Stimulated activated CD4-positive, alpha-beta T cell treated with anti-CD3 and anti-CD28 coated beads, Interleukin-1b, Interleukin-23, amount 100 ng/mL, for 1 hour (primary cell): ENCODE data around the gene XXYLT1.
"Not testable (repeated sequence)": the region's sequence is repeated elsewhere in the genome, so short reads cannot be mapped to it uniquely, and the experiment has no call there.

Experiments used
- DNase-seq, 2 donors: peaks; one replicate each; pipeline ENCODE4 v3.0.0-alpha.2; 2020; ENCODE audit warnings: low read depth in 2 of 2

Gene XXYLT1

DNA sequence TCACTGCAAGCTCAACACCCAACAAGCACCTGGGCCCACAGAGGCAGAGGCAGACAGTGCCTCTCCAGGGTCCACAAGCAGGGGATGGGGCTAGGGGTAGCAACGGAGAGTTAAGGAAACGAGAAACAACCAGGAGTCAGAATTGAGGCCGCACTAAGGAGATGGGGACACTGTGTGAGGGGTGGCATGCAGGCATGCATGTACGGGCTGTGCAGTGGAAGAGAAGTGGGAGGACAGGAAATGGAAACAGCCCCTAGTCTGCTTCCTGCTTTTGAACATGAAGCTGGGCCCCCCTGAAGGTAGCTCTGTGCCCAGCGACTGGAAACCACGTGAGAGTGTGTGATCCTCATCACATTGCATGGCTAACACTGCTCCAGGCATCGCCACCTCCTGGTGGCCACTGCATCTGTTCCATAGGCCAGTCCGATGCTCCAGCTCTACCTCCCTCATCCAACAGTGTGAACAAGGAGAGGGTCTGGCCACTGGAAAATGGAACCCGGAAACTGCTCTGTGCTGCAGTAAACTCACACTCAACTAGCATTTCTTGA is 44.0 kb downstream of the XXYLT1 start:
- DNase-seq = no peak

DNA sequence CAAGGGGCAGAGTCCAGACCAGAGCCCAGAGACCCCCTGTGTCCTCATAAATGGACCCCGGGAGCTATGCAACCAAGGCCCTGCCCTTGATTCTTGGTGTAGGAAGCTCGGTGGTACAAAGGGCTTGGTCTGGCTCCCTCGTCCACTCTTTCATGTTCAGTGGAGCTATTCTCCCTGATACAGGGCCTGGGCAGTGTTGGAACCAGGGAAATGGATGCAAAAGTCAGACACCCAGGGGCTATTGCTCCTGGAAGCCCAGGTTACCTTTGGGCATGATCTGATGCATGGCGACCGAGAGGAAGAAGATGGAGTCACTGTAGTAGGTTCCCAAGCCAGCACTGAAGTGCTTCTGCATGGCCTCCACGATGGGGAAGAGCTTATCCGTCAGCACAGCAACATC is 44.5 kb downstream of the XXYLT1 start:
- no peak for DNase-seq

DNA sequence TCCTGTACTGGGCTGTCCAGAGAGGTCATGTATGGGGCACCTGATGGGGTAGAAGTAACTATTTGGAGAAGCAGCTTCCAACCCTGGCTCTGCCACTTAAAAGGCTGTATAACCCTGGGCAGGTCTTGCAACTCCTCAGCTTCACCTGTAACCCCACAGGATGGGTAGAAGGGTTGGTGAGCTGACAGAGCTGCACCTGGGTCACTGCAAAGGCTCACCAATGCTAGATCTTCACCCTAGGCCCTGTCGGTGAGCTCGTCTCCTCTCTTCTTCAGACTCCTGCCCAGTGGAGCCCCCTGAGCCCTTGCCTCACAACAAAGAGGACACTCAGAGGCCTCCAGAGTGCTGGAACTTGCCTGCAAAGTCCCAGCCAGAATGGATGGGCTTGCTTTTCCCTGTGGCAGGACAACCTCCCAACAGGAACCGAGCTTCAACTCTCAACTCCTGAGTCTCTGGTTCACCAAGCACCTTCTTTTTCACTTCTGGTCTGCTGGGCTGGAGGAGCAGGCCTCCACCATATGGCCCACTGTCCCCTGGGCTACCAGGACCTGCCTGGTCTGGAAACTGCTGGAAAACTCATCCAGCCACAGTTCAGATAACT is 45.9 kb downstream of the XXYLT1 start:
- no peak for DNase-seq

DNA sequence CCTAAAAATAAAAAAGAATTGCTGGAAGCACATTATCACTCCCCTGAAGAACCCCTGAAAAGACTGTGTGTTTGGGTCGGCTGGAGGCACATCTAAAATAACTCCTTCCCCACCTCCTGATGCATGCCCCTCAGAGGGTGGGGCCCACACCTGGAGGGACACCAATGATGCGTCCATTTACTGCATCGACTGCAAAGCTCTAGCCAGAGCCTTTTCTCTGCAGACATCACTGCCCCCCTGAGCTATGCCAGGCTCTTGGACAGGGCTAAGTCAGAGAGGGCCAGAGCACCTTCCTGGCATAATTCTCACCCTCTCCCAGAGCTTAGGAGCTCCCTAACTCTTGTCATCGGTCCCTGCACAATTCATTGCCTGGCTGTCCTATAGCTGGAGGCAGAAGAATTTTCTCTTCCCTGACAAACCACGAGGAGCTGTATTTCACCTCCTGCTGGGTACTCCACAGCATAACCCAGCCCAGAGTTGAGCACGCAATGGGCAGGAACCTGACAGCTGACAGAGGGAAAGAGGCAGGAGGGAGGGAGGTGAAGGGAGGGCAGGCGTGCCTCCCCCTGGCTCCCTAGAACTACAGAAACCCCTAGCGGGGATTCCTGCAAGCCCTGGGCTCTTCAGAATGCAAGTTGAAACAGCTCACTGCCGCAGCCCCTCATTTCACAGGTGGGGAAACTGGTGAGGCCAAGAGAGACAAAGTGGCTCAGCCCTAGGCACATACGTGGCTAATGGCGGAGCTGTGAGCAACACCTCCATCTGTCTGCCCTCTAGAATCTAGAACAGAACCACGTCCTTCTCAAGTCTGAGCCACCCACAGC is 46.6 kb downstream of the XXYLT1 start:
- DNase-seq = no peak

DNA sequence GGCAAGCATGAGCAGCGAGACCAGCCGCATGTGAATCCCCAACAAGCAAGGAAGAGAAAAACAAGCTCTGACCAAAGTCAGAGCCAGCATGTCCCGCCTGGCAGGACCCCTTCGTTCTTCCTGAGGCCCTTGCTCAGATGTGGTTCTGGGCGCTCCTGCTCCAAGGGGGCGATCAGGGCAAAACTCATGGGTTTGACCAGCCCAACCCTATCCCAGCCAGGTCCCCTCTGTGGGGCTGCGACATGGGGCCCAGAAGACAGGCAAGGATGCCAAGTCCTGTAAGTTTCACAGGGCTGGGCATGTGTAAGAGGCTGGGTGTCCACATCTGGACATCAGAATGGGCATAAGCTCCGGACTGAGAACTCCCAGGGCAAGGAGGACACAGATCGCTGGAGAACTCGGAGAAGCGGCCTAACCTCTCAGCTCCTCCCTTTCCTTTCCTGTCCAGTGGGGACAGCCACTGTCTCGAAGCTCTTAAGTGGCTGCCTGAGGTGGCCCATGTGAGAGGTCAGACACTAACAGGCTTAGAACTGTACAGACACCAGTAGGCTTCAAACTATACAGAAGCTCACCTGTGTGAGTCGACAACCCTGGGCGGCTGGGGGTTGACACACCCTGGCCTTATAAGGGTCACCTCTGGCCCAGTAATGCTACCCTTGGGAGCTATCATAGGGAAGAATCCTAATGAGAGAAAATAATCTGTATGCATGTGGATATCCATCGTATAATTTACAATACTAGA is 48.9 kb downstream of the XXYLT1 start:
- no peak for DNase-seq

DNA sequence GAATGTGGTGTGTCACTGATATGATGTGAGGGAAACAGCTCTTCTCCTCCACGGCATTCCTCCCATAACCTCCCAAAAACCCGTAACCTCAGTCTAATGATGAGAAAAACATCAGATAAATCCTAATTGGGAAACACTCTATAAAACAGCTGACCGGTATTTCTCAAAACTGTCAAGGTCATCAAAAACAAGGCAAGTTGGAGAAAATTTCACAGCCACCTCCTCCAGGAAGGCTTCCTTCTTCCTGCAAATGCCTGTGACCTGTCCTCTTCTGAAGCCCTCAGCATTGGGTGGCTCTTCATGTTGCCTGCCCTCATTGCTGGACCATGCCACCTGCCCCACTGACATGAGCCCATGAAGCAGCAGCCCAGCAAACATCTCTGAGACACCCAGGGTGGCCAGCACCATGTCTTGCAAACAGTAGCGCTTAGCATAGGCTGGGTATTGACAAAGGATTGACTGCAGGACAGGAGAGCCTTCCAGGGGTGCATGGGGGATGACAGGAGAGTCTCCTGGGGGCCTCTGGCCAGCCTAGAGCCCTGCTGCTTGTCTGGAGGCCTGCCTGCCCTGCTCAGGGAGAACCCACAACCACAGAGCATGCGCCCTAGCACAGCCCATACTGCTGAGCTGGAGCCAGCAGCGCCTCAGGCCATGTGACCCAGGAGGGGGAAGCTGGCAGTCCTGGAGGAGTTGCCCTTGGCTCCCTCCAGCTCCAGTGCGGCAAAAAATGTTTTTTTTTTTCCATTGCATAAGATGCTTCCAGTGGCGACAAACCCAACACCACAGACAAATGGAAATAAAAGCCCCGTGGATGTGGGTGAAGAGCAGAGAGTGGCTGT is 49.7 kb downstream of the XXYLT1 start:
- no peak for DNase-seq

DNA sequence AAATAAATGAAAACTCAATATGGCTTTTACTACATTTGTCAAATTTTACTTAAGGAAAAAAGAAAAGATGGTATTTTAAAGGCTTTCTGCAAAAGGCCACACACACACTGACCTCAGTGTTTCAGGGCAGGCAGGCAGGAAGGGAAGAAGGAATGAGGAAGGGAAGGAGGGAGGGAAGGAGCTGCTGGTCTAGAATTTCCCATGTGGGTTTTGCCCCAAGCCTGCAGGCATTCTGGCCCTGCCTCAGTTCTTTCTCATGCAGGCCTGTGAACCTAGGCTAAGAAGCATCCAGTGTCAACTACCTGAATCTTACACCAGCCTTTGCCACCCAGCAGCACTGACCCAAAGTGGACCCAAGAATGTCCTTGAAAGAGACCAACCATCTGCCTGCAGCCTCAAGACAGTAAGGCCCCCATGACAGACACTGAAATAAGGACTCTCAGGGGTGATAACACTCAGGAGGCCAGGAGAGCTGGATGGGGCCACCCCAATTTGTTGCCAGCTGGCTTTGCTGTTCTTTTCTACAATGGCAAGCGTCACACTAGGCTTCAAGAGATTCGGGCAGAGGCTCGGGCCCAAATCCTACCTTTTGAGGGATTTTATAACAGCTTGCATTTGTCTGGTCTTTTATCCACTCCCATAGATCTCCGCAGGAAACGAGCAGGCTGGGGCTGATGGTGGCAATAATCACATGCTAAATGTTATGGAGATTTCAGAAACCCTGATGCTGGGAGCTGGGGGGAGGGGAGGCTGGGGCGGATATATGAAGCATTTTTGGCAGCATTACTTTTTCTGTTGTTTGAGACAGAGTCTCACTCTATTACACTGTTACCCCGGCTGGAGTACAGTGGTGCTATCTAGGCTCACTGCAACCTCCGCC is 51.4 kb downstream of the XXYLT1 start:
- DNase-seq = no peak

DNA sequence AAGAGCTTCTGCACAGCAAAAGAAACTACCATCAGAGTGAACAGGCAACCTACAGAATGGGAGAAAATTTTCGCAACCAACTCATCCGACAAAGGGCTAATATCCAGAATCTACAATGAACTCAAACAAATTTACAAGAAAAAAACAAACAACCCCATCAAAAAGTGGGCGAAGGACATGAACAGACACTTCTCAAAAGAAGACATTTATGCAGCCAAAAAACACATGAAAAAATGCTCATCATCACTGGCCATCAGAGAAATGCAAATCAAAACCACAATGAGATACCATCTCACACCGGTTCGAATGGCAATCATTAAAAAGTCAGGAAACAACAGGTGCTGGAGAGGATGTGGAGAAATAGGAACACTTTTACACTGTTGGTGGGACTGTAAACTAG is 52.6 kb downstream of the XXYLT1 start:
- not testable (repeated sequence) for DNase-seq

DNA sequence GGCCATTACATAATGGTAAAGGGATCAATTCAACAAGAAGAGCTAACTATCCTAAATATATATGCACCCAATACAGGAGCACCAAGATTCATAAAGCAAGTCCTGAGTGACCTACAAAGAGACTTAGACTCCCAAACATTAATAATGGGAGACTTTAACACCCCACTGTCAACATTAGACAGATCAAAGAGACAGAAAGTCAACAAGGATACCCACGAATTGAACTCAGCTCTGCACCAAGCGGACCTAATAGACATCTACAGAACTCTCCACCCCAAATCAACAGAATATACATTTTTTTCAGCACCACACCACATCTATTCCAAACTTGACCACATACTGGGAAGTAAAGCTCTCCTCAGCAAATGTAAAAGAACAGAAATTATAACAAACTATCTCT is 55.4 kb downstream of the XXYLT1 start:
- not testable (repeated sequence) for DNase-seq

DNA sequence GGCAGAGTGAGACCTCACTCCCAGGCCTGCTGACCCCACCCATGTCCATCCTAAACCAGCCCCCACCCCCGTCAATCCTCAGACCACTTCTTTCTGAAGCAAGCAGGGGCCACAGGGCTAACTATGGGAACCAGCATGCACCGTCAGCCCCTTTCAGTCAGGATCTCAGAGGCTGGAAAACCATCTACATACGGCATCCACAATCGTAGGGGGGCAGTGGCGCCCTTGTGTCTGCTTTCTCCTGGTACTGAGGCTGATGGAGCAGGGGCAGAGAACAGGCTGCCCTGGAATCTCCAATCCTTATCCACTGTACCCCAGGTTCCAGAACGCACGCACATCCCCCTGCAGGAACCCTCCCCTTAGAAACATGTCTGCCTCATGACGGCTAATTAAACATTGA is 56.6 kb downstream of the XXYLT1 start:
- no peak for DNase-seq

DNA sequence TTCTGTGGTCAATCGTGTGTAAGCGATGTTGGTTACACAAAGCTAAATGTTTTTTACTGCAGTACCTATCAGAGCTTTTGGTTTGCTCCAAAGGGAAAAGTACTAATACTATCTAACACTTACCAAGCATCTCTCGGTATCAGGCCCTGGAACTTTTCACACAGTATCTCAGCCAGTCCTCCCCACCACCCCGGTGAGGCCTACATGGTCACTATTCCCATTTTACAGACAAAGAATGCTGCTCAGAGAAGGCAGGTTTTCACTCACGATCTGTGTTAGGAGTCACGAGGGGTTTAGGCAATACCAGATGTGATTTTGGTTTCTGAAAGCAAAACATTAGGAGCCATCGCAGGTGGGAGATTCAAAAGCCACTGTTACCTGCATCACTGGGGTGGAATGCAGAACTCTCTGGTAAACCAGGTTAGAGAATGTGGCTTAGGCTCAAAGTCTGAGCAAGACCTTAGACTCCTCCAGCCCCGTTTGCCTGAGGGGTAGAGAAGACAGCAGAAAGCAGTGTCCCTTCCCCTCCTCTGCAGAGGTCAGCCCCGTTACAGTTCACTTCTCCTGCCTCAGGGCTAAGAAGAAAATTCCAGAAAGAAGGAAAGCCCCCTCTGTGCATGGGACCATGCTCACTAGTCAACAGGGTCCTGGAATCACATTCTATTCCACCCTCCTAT is 57.2 kb downstream of the XXYLT1 start:
- DNase-seq = no peak

DNA sequence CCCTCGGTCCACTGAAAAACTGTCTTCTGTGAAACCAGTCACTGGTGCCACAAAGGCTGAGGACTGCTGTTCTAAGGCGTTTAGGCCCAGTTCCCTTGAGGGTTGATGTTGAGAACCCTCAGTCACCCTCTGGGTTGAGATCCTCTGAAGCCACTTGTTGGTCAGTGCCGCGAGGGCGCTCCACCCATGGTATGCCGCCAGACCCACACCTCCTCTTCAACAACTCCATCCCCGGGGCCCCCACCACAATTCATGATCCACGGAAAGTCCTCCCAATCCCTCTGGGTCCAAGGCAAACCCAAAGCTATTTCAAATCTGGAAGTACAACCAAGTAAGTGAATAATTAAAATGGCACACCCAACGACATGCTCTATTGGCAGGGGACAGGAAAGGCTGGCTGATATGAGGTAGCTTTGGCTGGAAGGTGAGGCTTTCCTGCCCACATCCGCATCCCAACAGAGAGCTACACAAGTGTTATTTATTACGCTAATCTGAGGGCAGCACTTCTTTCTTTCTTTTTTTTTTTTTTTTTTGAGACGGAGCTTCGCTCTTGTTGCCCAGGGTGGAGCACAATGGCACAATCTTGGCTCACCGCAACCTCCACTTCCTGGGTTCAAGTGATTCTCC is 58.1 kb downstream of the XXYLT1 start:
- DNase-seq = no peak

DNA sequence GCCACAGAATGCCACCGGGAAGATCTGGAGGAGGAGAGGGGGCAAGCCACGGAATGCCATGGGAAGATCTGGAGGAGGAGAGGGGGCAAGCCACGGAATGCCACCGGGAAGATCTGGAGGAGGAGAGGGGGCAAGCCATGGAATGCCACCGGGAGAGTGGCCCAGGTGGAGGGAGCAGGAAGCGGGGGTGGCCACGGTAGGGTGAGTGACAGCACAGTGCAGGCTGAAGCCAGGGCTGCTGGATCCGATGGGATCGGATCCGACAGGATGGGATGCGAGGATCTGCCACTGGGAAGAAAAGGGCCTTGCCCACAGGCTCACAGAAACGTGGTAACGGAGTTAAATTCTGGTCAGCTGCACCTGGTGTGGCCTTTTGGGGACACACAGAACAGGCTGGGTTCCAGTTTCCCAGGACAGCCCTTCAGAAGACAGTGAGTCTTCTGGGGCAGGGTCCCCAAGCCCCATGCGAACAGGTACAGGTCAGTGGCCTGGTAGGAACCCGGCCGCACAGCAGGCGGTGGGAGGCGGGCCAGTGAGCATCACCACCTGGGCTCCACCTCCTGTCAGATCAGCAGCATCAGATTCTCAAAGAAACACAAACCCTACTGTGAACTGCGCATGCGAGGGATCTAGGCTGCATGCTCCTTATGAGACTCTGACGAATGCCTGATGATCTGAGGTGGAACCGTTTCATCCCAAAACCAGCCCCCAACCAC is 58.8 kb downstream of the XXYLT1 start:
- DNase-seq = no peak

DNA sequence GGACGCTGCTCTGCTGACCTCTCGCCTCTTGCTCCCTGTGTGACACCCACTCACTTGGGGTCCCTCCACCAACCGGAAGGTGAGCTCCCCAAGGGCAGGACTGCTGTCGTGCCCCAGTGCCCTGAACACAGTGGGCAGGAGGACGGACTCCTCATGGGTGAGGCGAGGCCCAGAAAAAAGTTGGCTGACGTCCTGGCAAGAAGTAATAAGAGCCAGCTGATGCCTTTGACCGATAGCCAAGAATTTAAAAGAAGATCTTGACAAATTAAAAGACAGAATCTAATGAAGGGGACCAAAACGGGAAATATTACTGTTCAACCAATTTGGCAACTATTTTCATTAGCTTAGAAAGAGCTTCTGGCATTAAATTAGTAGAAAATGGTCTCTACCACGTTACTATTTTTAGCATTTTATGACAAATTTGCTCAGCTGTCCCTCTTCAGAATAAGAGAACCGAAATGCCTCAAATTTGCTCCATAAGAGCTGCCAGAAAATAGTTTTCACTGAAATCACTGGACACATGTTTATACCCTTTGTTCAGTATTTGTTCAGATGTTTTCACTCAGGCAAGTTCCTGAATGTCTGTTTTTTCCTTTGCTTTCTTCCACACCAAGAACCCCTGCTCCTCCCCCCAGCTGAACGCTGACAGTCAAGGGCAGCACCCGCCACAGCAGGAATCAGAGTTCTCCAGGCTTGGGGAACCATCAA is 60.5 kb downstream of the XXYLT1 start:
- DNase-seq = no peak

DNA sequence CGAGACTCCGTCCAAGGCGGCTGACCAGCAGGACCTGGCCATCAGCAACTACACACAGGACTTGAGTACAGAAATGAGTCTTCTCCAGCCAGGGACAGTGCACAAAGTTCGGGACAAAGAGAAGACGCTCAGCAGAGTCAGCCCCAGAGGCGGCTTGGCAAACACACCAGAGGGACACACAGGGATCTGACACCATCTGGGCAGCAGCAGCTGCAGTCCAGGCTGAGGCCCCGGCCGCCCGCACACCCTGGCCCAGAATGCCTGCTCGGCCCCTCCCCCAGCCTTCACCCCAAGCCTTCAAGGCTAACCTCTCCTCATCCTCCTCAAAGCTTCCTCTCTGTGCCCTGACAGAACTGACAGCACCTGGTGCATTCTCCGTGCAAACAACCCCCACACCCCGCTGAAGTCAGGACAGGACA is 61.1 kb downstream of the XXYLT1 start:
- DNase-seq = no peak

DNA sequence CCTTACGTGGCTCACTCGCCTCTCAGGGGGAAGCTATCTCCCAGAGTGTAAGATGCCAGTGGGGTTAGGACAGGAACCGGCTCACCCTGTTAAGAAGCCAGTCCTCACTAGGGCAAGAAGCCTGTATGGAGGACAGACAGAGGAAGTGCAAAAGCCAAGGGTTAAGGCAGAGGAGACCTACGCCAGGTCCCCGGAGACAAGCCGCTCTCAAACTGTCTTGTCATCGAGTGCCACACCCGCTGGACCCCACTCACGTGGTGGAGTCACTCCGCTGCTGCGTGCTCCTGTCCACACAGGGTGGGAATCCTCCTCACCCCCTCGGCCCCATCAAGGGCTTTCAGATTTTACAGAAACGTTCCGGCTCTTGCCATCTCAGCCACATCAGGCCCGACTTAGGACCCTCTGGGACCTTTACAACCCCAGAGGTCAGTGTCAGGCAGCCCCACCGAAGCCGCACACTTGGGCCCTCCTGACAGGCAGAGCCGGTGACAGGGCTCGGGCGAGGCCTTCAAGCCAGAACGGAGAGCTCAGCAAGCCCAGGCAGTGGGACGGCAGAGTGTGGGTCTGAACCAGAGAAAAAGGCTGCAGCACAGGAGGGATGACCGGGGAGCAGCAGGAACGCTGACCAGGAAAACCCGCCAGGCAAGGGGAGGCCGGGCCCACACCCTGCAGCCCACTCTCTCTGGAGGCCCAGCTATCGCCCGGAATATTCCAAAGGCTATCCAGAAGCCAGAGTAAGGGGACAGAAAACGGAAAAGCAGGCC is 61.7 kb downstream of the XXYLT1 start:
- DNase-seq = no peak

DNA sequence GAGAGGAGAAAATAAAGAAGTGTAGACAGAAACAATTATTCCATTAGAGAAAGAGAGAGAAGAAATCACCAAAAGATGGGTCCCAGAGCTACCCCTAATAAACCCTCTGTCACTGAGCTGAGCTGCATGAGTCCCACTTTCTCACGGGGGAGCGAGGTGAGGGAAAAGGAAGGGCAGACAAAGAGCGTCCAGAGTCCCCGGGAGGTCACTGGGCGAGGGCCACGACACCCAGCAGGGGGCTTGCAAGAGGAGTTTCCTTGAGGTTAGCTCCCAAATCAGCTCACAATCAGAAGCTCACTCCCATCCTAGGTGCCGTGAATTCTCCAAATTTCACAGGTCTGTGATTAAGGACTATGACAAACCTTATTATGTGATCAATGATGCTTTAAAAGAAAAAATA is 62.3 kb downstream of the XXYLT1 start:
- no peak for DNase-seq

DNA sequence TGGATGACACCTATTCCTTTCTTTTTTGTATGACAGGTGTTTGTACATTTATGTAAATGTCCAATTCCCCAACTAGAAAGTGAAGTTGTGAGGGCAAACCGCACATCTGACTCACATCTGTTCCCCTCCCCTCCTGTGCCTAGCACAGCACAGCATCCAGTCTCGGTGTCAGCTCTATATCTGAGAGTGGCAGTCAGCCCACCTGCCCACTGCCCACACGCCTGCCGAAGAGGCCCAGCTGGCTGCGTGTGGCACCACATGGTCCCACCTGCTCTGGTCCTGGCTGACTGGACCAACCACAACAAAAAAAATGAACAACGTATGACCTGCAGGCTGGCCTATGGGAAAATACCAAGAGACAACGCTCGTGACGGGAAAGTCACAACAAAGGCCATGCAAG is 62.8 kb downstream of the XXYLT1 start:
- DNase-seq = no peak
